ENCODE results near the gene SPATS2L.

Gene SPATS2L, protein sequence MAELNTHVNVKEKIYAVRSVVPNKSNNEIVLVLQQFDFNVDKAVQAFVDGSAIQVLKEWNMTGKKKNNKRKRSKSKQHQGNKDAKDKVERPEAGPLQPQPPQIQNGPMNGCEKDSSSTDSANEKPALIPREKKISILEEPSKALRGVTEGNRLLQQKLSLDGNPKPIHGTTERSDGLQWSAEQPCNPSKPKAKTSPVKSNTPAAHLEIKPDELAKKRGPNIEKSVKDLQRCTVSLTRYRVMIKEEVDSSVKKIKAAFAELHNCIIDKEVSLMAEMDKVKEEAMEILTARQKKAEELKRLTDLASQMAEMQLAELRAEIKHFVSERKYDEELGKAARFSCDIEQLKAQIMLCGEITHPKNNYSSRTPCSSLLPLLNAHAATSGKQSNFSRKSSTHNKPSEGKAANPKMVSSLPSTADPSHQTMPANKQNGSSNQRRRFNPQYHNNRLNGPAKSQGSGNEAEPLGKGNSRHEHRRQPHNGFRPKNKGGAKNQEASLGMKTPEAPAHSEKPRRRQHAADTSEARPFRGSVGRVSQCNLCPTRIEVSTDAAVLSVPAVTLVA

DNA sequence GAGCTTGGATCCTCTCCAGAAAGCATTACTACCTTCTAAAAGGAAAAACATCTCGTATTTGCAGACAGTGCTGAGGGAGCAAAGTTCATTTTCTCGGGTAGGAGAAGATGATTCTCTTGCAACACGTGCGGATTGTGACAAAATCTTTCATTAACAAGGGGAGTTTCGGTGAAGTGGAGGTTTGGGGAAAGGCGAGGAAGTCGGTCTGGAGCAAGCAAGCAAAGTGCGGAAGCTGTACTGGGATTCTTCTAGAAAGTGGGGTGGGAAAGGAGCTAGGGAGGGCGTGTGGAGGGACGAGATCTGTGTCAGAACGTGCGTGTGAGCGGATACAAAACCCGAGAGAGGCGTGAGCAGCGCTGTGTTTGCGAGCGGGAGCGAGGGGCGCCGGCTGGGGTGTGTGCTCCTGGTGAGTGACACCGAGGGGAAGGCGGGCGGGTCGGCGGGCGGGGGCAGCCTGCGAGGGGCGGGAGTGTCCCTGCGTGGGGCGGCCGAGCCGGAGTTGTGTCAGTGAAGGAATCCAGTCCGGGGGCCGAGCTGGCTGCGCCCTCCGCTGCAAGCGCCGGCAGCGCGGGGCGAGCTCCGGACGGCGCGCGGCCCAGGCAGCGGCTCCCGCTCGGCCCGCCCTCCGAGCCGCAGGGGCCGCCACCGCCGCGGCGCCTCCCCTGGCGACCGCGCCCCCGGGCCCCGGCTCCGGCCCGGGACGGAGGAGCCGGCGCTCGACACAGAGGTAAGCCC is at the start of gene SPATS2L:
TSS of gene SPATS2L (plus strand) at position 498 of the 735 bp plus-strand sequence. CDS start 82,552 bp downstream, outside the sequence.
- DNase-seq = peak; percentile 81

DNA sequence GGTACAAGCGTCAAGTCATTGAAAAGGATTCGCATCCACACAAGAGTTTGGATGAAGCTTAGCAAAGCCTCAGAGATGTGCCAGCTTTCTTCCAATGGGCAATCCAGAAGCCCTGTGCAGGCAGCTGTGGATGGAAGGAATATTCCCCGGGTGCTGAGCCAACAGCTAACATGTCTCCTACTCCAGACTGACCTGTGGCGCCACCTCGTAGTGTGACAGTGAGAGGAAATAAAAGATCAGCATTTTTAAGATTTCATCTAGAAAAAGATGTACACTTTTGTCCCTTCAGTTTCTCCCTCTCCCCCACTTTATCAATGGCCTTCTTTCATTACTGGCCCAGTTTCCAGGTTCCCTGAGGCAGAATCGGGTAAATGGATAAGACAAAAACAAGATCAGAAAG is 48.9 kb upstream of the SPATS2L start:
- no peak for DNase-seq

DNA sequence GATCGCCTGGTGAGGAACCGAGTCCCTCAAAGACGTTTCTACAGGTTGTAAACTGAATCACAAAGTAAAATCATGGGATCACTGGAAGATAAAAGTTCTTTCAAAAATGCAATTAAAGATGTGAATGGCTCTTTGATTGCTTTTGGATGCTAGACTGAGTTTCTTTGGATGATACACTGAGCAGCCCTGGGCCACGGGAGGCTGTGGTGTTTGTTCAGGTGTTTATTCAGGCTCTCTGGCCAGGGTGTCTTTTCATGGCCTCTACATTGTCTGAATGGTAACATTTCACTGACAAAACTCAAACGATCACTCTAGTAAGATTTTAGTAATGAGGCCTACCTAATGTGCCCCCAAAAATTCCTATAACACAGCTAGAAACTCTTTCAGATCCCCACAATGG is 48.4 kb upstream of the SPATS2L start:
- DNase-seq = no peak

DNA sequence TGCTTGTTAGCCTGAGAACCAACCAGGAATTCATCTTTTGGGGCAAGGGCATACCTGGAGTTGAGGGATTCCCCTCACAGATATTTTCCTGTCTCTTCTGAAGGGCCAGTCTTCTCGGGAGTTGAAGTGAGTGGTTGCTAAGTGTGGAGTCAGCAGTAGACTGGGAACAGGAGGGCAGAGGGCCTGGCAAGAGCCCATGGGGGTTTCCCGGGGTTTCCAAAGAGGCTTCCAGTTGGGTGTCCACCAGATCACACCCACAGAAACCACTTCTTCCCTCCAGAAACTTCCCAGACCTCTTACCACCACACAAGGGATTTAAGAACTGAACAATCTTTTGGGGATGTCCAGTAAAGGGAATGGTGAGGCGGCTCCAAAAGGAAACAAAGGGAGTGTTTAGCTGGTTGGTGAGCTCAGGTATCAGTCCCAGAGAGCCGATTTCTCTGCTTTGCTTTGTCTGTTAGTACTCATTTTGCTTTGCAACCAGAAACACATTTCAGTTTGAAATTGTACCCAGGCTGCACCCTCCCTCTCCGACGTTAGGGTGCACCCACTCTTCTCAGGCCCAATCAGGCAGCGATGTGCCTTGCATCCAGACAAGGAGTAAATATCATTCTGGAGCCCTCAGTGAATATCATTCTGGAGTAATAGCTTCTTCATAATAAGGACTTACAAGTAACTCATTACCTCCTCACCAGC is 47.5 kb upstream of the SPATS2L start:
- DNase-seq = no peak

DNA sequence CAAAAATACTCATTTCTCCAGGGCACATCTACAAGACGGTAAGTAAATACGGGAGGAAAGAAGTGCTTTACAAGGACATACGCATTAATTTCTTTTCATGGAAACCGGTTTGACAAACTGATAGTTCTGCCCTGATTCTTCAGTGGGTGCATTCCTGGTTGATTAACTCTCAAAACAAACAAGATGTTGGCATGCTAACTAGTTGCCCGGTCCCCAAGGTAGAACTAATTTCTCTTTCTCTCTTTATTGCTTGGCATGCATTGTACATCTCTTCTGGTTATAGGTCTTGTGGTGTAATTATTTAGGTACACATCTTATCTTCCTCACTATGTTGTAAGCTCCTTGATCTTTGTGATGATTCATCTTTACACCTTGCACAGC is 46.9 kb upstream of the SPATS2L start:
- no peak for DNase-seq

DNA sequence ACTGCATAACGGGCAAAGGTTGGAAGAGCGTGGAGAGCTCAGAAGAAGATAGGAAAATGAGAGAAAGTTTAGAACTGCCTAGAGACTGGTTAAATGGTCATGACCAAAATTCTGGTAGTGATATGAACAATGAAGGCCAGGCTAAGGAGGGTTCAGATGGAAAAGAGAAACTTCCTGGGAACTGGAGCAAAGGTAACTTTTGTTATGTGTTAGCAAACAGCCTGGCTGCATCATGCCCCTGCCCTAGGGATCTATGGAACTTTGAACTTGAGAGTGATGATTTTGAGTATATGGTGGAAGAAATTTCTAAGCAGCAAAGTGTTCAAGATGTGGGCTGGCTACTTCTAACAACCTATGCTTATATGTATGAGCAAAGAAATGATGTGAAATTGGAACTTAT is 44.4 kb upstream of the SPATS2L start:
- DNase-seq = no peak

DNA sequence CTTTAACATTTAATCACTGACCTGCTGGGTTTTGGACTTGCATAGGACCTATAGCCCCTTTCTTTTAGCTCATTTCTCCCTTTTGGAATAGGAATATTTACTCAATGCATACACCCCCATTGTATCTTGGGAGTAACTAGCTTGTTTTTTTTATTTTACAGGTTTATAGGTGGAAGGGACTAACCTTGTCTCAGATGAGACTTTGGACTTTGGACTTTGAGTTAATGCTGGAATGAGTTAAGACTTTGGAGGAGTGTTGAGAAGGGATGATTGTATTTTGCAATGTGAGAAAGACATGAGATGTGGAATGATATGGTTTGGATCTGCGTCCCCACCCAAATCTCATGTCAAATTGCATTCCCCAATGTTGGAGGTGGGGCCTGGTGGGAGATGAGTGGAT is 43.2 kb upstream of the SPATS2L start:
- no peak for DNase-seq

DNA sequence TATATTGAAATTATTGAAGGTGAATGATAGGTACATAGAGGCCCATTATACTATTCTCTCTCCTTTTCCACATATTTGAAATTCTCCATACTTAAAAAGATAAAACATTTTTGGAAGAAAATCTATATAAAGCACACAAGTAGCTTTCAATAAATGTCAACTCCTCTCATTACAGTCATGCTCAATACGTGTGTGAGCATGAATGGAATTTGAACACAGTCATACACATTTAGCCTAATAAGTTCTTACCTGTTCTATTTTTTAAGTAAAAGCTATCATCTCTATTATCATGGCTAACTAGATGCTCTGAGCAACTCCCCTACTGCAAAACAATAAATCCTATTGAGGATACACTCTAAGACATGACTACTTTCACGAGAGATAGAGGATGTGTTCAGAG is 41.9 kb upstream of the SPATS2L start:
- DNase-seq = no peak

DNA sequence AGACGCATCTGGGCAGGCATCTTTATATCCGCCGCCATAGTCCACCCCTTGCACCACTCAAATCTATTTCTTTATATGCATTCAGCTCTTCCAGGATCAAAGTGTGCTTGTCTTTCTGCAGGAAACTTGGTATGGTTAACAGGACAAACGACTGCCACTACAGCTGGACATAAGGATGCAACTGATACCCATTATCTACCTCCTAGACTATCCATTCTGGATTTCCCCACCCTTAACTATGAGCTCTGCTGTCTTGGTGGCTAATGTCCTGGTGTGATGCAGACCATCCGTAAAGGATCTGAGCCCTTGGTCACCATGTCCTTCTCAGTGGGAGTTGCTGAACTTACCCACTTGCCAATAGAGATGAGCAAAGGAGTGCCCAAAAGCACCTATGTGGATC is 40.1 kb upstream of the SPATS2L start:
- no peak for DNase-seq

DNA sequence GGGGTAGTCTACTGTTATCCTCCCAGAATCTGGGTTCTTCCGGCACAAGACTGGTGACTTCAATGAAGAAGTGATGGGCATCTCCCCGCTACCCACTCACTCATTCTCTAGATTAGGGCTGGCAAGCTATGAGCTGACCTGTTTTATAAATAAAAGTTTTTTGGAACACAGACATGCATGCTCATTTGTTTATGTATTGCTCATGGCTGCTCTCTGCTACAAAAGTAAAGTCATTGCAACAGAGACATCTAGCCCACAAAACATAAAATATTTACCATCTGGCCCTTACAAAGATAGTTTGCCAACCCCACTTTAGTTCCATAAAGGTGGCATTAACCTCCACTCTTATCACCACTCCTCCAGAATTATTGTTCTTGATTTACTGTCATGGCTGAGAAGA is 39.1 kb upstream of the SPATS2L start:
- DNase-seq = no peak

DNA sequence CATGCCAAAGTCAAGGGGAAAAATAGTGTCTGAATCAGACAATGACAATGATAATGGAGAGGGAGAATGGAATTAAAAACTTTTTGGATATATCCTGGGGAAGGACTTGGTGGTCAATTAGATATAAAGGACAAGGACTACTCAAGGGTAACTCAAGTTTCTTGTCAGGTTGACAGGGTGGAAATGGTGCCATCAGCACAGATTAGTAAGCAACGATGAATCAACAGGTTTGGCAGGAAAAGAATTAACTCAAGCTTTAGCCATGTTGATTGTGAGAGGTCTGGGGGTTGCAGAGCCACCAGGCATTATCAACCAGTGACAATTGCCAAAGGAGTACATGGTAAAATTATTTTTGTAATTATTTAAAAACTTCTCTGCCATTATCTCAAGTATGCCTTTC is 35.8 kb upstream of the SPATS2L start:
- DNase-seq = no peak

DNA sequence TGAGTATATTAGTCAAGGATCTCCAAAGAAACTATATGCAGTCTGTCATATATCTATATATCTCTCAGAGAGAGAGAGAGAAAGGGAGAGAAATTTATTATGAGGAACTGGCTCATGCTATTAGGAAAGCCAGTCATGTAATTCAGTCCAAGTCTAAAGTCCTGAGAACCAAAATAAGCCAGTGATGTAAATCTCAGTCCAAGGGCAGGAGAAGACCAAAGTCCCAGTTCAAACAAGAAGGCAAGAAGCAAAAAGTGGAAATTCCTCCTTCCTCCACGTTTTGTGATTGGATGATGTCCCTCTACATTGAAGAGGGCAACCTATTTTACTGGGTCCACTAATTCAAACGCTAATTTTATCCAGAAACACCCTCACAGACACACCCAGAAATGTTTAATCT is 34.2 kb upstream of the SPATS2L start:
- no peak for DNase-seq

DNA sequence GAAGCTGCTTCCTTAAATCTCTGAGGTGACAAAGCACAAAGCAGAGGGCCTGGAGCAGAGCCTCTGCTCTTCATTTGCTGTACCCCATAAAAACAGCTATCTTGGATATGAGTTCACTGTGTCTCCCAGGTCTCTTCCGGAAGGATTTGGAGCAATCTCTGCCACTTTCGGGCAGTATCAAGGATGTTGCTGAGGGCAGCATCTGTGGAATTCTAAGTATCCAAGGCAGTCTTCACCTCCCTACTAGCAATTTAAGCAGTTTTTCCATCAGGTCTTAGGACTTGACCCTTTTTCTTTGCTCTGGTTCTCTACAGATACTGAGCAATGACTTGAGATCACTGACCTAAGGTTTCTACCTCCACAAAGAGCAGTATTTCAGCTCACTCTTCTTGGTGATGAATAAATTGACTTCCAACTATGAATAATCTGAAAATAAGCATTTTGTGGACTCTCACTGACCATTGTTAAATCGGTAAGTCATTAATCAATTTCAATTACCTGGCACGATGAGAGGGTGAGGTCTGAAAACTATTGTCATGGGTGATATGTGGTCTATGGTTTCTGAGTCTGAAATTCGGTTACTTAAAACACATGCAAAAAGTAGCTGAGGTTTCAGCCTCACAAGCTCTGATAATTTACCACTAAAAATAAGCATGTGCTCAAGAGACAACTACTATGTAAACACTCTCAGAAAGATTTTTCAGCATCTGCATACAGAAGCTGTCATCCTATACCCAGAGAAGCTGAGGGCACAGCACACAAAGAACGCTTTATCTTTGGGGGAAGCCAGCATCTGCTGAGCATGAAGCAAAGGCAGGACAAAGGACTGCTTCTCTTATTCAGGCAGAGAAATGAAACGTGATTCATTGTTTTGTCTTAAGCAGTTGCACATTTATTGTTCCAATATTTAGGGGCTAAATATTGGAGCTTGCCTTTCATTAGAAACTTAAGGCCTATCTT is 32.1 kb upstream of the SPATS2L start:
- DNase-seq = no peak

DNA sequence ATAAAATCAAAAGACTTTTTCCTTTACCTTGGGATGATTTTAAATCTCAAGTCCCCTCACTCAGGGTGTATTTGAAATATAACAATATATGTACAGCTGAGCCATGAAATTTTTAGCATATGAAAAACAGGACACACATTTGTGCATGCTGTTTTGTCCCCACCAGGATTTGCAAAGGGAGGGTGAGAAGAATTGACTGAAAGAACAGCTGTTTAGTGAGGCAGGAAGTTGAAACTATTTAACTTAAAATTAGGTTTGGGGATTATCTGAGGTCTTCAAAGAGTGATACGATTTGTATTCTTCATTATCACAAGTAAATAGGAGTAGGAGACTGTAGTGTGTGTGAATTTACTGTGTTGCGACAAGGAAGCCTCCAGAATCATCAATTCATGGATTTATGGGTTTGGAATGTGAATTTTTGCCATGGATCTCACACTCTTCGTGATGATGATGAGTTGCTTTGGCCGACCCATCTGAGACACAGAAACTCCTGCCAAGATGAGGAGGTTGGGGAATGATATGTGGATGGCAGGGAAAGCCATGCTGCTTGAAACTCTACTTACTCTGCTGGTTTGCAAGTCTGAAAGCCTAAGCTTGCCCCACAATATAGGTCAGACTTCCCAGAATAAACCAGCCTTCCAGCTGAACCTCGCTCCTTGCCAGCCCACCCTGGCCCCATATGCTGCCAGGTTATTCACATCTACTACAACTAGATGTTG is 31.0 kb upstream of the SPATS2L start:
- DNase-seq = no peak

DNA sequence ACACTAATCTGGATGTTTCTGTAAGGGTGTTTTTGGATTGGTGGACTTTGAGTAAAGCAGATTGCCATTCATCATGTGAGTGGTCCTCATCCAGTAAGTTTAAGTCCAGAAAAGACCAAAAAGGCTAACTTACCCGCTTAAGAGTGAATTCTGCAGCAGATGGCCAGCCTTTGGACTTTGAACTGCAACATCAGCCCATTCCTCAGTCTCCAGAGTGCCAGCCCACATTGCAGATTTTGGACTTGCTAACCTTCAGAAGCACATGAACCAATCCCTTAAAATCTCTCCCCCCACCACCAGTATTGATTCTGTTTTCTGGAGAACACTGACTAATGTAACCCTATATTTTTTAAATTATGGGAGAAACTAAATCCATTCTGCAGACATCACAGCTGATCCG is 30.0 kb upstream of the SPATS2L start:
- no peak for DNase-seq

DNA sequence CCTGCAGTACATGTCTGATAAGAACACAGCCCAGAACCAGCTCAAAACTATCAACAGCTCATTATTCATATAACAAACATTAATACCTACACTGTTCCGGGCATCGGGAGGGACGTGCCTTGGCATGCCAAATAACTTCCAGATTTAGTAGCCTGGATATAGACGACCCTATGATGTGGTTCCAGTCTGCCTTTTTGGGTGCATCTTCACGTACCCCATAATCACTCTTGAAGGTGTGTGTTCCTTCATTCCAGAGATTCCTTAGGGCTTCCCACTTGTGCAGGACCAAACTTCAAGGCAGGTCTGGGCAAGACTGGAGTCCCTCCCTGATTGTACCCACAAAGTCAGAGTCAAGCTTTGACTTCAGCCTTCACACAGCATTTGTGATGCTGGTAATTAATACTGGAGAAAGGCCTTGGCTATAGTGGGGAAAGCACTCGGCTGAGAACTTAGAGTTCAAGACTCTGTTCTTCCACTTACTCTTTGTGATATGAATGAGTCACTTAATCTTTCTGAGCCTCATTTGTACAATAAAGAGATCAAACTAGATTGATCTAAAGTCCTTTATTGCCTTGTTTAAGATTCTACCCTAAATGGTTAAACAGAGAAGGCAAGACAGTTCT is 27.7 kb upstream of the SPATS2L start:
- DNase-seq = no peak

DNA sequence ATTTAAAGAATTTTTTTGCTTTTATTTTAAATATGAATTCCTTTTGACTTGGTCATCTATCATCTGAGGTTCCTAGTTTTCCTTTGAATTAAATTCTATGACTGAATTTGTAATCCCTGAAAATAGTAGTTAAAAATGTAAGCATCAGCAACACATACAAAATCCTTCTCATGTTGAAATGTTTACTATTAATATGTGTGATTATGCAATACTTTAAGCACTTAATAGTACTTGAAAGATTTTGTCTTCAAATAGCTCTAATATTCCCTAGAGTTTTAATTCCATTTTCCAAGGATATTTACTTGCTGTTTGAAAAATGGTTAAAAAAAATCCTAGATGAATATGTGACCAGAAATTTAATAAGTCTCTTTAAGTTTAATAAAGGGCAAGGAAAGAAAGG is 26.6 kb upstream of the SPATS2L start:
- no peak for DNase-seq

DNA sequence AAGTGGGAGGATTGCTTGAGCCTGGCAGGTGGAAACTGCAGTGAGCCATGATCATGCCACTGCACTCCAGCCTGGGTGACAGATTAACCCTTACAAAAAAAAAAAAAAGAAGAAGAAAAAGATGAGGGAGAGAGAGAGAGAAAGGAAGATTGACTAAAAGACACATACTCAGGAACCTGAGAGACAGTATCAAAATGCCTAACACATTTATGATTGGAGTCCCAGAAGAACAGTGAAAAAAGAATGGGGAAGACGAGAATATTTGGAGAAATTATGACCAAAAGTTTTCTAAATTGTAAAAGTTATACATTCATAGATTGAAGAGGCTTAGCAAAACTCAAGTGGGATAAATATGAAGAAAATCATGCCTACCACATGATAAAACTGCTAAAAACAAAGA is 19.9 kb upstream of the SPATS2L start:
- no peak for DNase-seq

DNA sequence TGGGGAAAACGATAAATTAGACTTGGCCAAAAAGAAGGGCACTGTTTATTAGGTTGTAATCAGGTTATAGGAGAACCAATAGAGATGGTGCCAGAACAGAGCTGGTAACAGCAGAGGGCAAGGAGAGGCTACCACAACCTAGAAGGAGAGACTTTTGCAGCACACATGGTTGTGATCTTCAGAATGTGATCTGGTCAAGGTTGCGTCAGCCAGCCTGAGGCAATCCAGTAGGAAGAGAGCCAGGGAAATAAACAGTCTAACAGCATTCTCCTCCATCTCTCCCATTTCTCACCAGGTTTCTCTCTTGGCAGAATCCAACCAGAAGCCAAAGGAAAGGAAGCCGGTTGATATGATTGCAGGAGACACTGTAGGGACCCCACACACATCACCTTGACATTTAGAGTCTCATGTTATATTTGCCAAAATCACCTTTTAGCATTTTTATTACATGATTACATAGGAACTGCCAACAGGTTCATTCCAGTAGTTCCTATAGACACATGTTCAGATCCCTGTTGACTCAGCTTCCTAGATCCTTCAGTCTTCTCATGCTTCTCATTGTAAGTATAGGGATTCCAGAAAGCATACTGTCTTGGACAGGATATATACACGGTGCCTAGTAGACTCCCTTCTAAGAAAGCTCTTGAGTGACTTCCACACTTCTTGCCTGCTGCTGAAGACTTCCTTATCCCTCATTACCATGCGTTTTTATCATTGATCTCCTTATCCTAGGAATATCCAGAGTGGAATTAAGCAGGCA is 17.6 kb upstream of the SPATS2L start:
- DNase-seq = peak; percentile 64

DNA sequence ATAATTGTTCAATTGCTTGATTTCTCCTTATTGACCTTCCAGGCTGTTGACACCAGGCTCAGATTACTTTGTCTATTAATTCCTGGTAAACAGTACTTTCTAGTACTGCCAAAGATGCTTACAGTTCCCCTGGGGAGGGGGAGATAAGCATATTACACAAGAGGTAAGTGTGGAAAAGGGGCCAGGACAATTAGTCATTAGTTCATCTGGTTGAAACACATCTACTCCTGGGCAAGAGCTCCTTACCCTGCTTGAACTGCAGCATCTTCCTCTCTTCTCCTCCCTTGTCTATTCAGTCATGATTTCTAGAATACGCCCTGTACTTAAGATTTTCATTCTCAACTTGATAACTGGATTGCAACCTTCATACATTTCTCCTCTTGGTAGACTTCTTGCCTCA is 10.4 kb upstream of the SPATS2L start:
- DNase-seq = no peak

Measured in fibroblast of skin of right quadriceps (primary cell).